Measurements from ENCODE around the gene ADGRG2. TPM values are rescaled to one million over a fixed set of nuclear protein-coding genes. Genes with fewer than 3 reads are reported as not detected.

Gene ADGRG2
- total RNA-seq, 1 donor from 2014 or later, result 2.4 TPM

DNA sequence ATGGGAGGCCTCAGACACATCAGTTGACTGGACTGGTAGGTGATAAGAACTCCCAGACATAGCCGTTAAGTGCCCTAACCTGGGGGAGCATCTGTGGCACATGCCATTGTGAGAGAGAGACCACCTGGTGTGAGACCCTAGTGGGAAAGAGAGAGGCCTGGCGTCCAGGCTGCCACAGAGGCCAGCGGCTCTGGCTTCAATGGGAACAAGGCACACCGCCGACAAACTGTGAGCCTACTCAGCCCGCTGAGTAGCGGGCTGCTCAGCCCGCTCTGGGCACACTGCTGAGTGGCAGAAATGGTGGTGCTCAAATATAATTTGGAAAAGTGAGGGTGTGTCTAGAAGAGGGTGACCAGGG lies 172.3 kb downstream of the ADGRG2 start:
- no peak for DNase-seq

DNA sequence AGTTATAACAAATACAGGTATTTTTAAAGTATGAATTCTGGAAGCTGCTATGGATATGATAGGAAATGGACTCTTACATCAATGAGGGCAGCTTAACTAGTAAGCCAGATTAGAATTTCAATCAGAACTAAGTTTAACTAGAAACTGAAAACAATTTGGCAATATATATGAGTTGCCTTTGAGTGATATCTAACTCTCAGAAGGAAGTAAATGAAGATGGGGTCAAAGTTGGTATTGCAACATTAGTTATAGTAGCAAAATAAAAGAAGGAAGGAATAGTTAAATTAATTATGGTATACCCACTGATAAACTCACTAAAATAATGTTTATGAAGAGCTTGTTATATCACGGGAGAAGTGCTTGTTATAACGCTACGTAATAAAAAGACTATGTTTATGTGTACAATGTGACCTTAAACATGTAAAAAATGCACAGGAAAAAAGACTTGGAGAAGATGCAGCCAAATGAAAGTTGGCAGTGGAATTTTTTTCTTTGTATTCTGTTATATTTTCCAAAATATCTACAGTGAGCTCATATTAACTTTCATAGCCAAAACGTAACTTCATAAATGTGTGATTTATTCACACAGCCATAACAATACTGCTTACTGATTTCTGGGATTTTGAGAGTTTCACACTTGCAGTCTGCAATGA lies 172.9 kb downstream of the ADGRG2 start:
- DNase-seq, result peak; percentile 23

DNA sequence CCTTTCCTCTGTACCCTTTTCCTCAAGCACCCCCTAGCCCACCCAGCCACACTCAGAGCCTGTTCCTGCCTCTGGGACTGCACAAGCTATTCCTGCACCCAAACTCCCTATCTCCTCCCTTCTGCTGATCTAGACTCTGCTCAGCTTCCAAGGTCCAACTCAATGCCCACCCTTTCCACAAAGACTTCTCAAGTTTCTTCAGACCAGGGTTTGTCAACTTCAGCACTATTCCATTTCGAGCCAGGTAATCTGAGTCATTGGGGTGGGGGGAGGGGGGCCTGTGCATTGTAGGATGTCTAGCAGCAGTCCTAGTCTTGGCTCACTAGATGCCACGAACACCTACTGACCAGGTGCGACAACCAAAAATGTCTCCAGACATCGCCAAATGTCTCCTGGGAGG lies 175.7 kb downstream of the ADGRG2 start:
- DNase-seq, result no peak

DNA sequence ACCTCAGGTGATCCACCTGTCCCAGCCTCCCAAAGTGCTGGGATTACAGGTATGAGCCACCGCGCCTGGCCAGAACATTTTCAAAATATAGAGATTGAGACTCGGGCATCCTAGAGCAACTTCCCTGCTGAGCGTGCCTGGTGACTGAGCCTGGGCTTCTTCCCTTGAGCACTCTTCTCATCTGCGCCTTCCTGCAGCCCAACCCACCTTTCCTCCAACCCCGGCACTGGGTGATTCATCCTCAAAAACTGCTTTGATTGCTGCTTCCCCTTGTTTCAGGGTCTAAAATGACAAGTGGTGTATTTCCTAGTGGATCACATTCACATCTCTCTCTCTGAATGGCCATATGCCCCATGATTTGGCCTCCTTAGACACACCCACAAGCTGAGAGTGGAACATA lies 176.1 kb downstream of the ADGRG2 start:
- no peak for DNase-seq

DNA sequence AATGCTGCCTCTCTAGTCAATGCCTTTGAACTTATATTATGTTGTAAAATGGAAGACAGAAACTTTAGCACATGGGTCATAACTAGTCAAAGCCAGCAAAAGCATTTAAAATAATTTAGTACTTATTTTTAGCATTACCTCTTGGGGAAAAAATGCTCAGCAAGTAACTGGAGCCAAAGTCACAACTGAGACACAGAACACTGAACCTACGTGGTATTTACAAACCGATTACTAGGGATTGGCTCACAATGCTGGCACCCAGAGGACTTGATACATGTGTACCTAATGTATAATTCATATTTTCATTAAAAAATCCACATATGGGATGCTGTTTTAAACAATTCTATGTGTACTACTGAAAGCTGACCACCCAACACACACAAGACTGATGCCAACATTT lies 176.8 kb downstream of the ADGRG2 start:
- peak; percentile 9 for DNase-seq

DNA sequence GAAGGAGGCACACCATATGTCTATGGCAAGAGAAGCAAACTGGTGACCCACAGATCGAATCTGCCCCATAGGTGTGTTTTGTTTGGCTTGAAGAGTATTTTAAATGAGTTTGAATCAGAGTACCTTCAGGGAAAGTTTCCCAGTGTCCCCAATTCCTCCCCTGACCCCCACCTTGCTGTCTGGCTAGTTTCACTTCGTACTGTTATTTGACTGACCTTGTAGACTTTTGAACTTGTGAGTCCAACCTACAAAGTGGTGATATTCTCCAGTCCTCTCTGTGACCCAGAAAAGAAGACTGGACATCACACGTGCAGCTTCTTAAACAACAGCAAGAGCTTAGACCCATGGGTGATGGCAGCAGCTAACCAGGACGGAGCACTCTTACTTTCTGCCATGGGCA lies 177.8 kb downstream of the ADGRG2 start:
- no peak for DNase-seq

DNA sequence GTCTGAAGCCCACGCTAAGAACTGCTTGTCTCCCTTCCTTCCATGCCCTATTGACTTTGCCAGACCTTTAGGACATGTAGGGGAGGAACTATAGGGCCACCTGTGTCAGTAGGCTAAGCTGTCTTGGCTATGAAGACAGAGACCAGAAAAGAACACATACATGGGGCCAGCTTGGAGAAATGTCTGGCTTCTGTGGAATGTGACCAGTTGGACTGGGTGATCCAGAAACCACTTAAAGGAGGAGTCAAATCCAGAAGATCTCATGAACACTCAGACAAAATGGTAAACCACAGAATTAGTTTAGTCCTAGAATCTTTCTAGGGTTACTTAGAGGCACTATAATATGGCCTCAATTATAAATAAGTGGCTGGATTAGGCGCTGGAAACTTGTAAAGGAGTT lies 180.4 kb downstream of the ADGRG2 start:
- no peak for DNase-seq

Other genes with a start within 250 kb of the ADGRG2 start
- 26.5 TPM for gene PHKA2, start 138.4 kb downstream of the ADGRG2 start, total RNA-seq
- 92.4 TPM for gene PDHA1, start 221.5 kb upstream of the ADGRG2 start, total RNA-seq